ENCODE measurements around the gene DOCK6.
A peak's percentile ranks its signal among the peaks of the same experiment; 100 is the strongest.

Gene DOCK6

DNA sequence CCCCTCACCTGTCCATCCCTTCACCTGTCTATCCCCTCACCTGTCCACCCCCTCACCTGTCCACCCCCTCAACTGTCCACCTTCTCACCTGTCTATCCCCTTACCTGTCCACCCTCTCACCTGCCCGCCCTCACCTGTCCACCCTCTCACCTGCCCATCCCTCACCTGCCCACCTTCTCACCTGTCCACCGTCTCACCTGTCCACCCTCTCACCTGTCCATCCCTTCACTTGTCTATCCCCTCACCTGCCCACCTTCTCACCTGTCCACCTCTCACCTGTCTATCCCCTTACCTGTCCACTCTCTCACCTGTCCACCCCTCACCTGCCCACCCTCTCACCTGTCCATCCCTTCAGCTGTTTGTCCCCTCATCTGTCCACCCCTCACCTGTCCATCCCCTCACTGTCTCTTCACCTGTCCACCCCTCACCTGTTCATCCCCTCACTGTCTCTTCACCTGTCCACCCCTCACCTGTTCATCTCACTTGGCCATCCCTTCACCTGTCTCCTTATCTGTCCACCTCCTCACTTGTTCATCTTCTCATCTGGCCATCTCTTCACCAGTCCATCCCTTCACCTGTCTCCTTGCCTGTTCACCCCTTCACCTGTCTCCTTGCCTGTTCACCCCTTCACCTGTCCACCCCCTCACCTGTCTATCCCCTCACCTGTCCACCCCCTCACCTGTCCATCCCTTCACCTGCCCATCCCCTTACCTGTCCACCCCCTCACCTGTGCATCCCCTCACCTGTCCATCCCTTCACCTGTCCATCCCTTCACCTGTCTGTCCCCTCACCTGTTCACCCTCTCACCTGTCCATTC is 52.3 kb downstream of the DOCK6 start:
- DNase-seq: no peak

DNA sequence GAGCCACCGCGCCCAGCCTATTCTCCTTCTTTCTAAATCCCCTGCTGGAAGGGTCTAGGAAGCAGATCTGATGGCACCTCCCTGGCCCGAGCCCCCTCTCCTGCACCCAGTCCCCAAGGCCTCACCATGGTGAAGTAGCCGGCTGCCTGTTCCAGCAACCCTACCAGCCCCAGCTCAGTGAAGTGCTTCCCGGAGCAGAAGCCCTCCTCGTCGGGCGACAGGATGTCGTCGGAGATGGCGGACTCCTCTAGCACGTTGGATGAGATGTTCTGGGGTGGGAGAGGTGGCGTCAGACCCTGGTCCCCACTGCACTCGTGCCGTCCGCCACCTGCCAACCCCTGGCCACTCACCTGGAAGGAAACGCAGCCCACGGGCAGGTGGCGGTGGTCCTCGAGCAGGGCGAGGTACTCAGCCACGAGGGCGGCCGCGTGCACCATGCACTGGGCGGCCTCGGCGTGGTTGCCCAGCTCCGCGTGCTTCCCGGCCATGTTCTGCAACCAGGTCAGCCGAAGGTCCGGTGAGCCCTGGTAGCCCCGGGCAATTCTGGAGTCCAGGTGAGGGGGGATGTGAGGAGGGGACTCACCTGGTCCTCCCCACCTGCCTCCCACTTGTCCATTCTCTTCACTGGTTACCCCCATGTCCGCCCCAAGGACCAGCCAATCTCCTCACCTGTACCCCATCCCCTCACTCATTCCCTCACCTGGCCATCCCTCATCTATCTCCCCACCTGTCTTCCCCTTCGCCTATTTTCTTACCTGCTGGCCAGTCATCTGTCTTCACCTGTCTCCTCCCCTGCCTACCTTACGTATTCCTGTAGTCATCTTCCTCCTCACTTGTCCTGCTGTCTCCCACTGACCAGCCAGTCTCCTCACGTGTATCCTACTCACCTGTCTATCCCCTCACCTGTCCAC is 53.5 kb downstream of the DOCK6 start:
- DNase-seq: no peak

DNA sequence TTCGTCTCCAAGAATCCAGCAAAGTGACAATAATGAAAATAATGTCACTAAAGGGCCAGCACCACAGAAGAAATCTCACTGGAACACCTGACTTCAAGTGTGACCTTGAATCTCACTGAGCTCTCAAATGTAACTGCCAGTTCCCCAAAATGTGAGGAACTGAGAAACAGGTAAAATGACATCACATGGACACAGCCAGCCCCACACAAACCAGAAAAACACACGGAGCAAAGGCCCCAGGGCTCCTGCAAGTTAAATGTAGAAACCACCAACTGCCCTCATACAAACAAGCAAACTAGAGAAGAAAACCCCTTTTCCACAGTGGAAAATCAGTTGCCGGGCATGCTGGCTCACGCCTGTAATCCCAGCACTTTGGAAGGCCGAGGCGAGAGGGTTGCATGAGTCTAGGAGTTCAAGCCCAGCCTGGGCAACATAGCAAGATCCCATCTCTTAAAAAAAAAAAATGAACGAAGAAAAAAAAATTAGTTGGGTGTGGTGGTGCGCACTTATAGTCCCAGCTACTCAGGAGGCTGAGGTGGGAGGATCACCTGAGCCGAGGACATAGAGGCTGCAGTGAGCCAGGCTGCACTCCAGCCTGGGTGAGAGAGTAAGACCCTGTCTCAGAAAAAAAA is 56.3 kb downstream of the DOCK6 start:
- DNase-seq: no peak

DNA sequence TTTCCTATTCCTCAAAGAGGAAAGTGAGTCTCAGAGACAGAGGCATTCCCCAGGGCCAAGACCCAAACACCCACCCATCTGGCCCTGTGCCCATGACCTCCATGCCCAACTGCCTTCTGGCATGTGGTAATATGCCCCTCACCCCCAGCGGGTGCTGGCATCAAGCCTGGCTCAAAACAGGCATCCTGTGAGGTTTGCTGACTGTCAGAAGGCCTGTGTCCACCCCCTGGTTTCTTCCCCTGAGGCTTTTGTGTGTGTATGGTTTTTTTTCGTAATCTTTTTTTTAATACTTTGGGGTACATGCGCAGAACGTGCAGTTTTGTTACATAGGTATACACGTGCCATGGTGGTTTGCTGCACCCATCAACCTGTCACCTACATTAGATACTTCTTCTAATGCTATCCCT is 57.4 kb downstream of the DOCK6 start:
- DNase-seq: no peak

DNA sequence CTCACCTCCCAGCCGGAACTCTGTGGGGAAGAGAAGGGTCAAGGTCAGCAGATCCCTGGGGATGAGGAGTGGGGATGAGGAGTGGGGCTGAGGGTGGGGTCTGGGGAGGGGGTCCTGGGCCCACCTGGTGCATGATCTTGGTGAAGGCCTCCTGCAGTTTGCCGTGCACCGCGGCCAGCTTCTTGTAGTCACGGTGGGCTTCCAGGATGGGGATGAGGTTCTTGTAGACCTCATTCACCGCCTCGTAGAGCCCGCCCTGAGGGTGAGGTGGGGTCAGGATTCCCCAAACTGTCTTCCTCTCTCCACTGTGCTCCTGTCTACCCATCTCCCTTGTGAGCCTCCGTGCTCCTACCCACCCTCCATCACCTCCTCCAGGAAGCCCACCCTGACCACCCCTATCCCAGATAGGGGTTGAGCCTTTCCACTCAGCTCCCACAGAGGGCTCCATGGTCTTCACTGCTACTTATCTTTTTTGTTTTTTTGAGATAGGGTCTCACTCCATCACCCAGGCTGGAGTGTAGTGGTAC is 58.2 kb downstream of the DOCK6 start:
- no peak for DNase-seq

DNA sequence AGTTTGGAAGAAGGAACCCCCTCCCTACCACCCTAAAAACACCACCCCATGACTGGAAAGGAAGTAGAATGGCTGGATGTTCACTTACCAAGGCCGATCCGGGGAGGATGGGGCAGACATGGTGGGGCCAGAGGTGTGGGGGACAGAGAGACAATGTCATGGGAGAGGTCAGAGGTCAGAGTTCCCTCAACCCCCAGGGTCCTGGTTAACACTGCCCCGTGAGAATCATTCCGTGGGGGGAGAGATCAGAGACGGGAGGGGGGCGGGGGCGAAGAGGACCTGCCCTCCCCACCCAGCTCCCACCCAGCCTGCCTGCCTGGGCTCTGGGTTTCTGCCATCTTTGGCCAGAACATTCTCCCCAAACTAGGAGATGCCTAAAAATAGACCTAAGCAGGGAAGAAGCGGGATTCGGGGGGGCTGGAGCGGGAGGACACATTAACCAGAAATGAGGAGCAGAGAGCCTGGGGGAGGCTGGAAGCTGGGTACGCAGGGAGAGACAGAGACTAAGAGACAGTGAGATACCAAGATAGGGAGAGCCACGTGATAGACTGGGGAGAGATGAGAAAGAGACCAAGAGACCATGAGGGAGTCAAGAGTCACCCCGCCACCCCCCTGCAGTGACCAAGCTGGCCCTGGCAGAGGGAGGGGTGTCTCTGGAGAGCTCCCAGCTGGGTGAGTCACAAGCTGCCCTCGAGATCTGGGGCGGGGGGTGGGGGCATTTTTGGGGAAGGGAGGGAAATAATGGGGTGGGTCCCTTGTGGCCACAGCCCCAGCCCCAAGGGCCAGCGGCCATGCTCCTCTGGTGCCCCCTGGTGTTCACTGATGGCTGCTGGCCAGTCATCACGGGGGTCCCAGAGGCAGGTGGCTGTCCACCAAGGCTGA is 58.9 kb downstream of the DOCK6 start:
- peak; percentile 20 for DNase-seq

DNA sequence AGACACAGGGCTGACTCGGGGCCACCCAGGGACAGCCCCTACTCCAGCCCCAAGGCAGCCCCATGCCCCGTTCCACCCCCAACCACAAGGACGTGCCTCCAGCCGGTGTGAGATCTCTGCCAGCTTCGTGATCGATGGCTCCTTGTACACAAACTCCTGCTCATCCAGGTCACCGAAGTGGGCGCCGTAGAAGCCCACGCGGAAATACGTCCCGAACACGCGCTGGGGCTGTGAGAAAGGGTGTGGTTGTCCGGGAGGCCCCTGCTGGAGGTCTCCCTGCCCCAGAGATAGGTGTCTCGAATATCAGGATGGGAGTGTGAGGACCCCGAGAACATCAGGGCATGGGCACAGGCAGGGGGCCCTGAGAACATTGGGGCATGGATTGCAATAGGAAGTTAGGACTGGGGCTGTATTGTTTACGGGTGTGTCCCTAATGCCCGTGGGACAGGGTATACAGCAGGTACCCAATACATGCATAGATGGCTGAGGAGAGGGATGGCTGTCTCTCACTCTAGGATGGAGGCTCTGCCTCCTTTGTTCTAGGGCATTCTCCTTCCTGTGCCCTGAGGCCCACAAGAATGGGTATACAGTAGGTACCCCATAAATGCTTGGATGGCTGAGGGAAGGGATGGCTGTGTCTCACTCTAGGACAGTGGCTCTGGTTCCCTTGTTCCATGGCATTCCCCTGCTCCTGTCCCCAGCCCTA is 59.7 kb downstream of the DOCK6 start:
- no peak for DNase-seq

DNA sequence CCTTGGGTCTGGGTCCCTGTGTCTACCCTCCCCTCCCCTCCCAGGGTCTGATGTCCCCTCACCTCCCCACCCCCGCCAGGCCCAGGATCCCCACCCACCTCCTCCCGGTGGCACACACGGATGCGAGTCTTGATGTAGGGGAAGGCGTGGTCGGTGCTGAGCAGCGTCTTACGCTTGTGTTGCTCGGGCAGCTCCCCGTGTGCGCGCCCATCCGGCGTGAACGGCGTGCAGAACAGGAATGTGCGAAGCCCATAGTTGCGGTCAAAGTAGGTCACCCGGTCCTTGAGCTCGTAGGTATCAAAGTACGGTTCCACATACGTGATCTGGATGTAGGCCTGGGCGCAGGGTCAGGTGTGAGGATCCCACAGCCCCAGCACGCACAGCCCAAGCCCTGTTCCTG is 60.5 kb downstream of the DOCK6 start:
- DNase-seq: no peak

DNA sequence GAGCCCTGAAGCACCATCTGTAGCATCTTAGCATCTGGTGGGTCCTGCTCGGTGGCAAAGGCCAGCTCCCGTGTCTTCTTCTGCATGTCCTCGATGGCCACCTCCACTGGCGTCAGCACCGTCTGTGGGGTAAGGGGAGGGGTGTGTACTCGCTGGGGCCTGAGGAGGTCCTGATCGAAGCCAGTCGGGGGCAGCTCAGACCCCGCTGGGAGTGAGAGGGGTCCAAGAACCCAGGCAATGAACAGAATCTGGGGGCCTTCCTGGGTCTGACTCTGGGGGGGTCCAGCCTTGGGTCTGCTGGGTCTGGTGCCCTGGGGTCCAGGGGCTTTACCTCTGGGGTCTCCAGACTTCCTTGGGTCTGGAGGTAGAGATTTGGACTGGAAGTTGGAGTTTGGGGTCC is 61.4 kb downstream of the DOCK6 start:
- no peak for DNase-seq

DNA sequence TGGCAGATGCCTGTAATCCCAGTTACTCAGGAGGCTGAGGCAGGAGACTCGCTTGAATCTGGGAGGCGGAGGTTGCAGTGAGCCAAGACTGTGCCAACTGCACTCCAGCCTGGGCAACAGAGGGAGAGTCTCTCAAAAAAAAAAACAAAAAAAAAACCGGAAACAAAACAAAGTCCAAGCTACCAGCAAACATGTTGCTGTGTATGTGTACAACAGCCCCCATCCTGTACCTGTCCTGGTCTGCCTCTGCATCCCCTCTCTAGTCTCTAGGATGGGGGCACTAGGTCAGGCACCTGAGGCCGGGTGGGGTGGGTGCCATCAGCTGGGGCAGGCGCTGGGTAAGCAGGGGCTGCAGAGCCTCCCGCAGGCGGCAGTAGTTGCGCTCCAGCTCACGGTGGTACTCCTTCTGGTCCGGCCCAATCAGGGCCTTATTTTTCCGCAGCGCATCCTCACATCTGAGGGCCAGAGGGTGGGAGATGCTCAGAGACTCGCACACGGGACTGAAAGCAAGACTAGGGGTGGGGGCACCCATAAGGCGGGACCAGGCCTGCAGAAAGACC is 62.2 kb downstream of the DOCK6 start:
- no peak for DNase-seq

DNA sequence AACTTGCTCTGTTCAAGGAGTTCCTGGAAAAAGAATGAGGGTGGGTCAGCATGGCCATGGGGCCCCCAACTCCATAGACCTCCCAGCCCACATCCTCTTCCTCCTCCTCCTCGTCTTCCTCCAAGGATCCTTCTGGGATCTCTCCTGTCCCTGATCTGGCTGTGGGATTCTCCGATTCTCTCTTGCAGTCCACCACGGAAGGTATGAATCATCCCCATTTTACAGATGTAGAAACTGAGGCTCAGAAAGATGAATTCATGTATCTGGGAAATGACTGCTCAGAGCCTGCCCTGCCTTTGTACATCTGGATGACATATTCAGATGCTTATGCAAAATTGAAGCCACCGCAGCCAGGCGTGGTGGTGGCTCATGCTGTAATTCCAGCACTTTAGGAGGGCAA is 62.8 kb downstream of the DOCK6 start:
- DNase-seq: no peak

DNA sequence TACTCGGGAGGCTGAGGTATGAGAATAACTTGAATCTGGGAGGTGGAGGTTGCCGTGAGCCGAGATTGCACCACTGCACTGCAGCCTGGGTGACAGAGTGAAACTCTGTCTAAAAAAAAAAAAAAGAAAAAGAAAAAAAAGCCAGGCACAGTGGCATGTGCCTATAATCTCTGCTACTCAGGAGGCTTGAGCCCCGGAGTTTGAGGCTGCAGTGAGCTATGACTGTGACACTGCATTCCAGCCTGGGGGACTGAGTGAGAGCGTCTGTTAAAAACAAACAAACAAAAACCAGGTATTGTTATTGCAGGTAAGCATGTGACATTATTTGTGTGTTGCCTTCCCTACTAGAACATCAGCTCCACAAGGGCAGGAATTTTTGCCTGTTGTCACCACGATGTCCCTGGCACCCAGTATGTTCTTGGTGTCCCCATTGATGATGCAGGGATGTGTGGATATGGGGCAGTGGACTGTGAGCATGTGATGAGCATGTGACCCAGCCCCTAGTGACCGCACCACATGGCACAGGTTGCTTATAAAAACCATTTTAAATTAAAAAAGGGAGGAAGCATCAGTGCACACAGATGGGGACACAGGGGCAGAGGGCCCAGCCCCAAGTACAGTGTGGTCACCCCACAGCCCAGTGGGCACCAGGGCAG is 63.4 kb downstream of the DOCK6 start:
- DNase-seq: no peak

DNA sequence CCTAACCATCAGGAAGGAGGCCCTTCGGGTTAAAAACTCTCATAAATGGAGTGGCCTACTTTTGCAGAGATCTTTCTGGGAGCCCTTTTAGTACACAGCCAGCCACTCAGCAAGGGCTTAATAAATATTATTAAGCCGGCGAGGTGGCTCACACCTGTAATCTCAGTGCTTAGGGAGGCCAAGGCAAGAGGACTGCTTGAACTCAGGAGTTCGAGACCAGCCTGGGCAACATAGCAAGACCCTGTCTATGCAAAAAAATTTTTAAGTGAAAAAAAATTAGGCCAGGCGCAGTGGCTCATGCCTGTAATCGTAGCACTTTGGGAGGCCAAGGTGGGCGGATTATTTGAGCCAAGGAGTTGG is 64.2 kb downstream of the DOCK6 start:
- DNase-seq: no peak

DNA sequence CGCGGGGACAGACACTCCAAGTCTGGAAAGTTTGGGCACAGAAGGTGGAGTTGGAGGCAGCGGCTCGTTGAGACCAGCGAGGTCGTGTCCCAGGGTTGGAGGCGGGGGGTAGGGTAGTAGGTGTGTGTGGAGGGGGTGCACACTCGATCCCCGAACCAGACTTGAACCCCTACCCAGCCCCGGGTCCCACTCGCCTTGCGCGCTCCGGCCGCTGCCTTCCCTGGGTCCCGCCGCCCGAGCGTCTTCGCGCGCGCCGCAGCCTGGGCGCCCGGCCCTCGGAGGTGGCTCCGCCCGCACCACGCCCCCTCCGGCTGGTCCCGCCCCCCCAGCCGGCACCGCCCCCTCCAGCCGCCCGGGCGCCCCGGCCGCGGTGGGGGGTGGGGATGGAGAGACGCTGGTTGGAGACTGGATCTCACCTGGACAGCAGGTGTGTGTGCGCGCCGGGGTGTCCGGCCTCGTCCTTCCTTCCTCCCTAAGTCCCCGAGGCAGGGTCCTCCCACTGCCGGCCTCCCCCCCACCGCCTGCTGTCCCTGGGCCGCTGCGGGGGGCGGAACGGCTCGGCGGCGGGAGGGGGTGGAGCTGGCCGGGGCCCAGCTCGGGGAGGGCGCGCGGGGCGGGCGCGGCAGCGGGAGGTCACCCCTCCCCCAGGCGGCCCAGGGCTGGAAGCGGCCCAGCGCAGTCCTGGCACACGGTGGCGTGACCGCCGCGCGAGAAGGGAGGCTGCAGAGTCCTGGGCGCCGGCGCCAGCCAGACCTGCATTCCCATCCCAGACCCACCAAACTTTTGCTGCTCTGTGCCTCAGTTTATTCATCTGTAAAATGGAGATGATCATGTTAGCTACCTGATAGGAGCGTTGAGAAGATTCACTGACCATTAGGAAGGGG is 64.8 kb downstream of the DOCK6 start, which contains the start of gene KANK2:
KANK2 (minus strand) TSS at position 255 of the 884 bp plus-strand sequence. CDS start 3,034 bp downstream, outside the sequence.
- peak; percentile 85 for DNase-seq

DNA sequence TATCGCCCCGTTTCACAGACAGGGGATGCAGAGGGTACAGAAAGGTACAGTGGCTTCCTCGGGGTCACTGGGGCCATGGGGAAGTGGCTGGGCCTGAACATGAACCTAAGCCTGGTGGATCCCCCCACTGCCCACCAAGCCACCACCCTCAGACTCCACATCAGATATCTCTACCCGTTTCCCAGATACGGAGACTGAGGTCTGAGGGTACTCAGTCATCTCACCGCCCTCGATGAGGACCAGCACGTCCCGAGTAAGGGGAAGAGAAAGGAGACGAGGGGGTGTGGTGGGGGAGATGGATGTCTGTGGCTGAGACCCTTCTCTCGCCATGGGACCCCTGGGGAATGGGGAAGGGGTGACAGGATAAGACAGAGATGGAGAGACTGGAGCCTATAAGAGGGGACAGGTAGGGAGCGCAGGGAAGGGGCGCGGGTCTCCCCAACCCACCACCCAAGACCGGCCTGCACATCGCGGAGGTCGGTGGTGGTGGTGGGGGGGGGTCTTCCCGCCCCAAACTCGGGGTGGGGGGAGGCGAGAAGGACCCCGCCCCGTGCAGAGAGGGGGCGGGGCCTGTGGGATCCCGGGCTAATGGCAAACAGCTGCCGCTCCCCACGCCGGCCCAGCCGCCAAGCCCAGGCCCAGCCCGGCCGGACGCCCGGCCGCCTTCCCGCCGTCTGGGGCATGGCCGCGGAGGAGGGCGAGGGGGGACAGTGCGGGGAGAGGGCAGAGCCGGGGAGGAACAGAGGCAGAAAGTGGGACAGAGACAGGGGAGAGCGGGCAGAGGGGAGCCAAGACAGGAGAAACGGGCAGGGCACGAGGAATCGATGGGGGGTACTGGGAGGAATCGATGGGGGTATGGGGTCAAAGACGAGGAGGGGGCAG is 65.7 kb downstream of the DOCK6 start:
- DNase-seq: no peak

DNA sequence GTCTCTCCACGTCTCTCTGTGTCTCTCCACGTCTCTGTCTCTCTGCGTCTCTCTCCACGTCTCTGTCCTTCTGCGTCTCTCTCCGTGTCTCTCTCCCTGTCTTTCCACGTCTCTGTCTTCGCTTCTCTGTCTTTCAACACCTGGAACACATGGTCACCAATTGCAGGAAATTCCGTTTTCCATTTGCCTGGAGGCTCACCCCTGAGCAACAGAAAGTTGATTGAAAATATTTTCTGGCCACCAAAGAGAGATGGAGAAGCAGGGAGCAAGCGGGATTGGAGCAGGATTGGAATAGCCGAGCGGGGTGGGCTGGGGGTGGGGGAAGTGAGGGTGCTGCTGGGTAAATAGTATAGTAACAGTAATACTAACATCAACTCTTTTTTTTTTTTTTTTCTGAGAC is 66.6 kb downstream of the DOCK6 start:
- no peak for DNase-seq

DNA sequence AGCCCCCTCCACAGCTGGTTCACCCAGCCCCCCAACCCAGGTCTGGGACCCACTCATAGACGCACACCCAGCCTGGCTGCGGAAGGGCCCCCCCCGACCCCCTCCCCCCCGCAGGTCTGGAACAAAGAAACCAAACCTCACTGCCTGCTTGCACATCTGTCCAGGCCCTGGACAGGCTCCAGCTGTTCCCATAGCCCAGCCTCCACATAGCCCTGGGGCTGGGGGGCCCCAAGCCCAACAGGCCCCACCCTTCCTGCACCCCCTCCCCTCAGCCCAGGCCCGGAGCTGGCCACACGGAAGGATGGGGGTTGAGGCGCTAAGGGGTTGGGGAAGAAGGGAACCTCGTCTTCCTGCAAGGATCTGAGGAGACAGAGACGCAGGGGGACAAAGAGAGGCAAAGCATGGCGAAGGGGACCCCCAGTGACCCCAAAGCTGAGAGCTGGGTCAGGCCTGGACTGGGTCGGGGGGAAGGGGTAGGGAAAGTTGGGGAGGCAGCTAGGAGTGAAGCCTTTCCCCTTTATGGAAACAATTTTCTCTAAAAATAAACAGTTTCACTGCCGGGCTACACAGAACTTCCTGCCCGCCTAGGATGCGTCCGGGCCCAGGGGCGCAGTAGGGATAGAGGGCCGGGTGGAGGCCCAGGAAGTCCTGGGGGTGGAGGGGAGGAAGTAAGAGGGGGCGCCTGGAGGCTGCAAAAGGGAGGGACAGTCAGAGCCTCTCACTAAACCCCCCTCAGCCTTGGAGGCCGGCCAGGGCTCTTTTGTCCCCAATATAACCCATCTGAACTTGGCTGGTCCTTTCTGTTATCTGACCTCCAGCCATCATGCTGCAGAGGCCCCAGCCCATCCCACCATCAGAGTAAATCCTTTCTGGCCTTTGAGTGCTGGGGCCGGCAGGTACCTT is 67.4 kb downstream of the DOCK6 start:
- DNase-seq: no peak

All from NCI-H1105 (cell line).